SH-SY5Y (cell line): Measurements from ENCODE around the gene UBASH3A.

Source experiments
- GATA2 ChIP-seq: IDR thresholded peaks from 2 replicates; pipeline ENCODE4 v1.6.1; 2011; ENCODE audit warnings: mild to moderate bottlenecking, low read depth, low read length
- GATA3 ChIP-seq: IDR thresholded peaks from 2 replicates; pipeline ENCODE4 v1.6.1; 2011; ENCODE audit warnings: low read depth, mild to moderate bottlenecking, low read length, moderate library complexity

GRCh38 chr21:42414066-42414465 is 10.4 kb downstream of the UBASH3A start:
- TF ChIP-seq GATA3 (no peak), GATA2 (no peak)
